HG02970 (cell line): ENCODE measurements around the gene ABL1.

Source experiments
- ATAC-seq: cut with Tn5 transposase; IDR thresholded peaks from one replicate; pipeline ENCODE4 v1.9.1; 2021; ENCODE audit warnings: mild to moderate bottlenecking, moderate library complexity, moderate number of reproducible peaks; ENCODE audit not compliant: unreplicated experiment, low FRiP score

ABL1 gene

DNA sequence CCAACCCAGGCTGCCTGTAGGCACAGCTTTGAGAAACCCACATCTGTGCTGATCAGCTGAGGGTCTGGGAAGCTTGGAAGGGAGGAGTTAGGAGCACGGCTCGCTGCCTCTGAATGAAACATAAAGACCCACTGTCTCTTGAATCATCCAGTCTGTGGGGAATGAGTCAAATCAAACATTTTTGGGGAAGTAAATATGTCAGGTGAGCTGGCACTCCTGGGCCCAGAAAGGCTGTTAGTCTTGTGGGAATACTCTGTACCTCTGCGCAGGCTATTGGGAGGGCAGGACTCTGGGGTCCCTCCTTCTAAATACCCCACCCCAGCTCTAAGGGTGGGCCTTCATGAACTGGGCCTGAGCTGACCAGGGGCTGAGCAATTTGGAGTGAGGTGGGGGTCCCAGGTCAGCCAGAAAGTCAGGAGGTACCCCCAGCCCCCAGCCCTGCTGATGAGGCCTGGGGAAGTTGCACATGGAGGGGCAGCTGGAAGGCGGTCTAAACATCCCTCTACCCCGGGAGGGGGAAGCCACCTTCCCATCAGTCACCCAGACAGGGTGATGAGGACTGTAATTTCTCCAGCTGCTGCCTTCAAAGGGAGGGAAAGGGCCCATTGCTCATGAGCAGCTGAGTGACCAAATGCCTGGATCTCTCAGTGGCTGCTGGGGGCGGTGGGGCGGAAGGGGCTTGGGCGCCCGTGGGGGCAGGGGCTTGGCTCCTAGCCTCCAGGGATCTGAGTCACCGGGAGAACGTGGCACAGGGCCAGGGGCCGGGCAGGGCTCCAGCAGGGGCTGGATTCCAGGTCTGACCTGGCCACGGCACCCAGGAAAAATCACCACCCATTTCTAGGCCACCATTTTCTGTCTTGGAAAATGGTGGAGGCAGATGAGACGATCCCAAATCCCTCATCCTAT lies 93.2 kb downstream of the ABL1 start:
- no peak for ATAC-seq

DNA sequence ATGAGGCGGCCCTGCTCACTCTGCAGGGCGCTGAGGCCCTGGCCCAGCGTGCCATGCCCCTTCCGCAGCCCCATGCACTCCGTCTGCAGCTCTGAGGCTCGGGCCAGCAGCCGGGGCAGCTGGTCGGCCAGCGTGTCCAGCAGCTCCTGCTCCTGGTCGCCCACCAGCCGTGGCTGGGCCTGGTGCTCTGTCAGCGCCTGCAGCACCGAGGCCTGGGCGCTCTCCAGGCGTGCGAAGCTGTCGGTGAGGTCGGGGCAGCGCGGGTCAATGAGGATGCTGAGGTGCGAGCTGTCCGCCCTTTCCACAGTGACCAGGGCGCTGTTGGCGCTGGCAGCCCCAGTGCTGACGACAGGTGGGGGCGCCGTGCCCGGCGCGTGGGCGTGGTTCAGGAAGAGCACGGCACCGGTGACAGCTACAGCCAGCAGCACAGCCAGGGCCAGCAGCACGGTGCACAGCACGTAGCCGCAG lies 94.6 kb downstream of the ABL1 start:
- ATAC-seq: no peak

DNA sequence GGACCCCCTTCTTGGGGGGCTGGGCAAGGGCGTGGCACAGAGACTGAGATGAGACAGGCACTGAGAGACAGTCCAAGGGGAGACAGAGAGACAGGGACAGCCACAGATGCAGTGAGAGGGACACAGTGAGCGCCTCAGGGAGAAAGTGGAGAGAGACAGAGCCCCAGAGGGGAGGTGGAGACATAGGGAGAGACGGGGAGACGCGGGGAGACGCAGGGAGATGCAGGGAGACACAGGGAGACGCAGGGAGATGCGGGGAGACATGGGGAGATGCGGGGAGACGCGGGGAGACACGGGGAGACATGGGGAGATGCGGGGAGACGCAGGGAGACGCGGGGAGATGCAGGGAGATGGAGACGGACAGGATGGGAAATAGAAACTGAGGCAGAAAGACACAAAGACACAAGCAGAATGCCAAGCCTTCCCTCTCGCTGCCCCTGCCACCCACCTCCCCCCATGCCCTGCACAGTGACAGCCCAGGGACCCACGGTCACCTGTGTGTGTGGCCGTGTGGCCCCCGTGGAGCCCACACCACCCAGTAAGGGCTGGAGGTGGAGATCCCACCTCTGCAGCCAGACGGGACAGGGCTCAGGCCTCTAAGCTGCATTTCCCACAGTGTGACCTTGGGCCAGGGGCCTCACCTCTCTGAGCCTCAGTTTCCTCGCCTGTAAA lies 95.2 kb downstream of the ABL1 start:
- no peak for ATAC-seq

DNA sequence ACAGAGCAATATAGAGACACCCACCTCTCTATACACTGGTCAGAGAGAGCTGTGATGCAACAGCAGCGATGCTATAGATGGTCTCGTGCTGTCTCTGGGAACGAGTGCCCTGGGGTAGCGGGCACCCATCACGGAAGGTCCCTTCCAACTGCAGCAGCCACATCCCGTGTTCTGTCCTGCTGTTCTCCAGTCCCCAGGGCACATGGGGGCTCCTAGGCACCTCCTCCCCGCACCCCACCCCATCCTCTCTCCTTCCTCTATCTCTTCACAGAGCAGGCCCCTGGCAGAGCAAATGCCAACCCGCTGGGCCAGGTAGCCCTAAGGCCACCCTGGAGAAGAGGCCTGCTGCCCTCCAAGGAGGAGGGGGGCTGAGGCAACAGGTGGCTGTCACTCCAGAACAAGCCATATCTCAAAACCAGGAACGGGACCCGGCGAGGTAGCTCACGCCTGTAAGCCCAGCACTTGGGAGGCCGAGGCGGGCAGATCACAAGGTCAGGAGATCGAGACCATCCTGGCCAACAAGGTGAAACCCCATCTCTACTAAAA lies 95.8 kb downstream of the ABL1 start:
- no peak for ATAC-seq

DNA sequence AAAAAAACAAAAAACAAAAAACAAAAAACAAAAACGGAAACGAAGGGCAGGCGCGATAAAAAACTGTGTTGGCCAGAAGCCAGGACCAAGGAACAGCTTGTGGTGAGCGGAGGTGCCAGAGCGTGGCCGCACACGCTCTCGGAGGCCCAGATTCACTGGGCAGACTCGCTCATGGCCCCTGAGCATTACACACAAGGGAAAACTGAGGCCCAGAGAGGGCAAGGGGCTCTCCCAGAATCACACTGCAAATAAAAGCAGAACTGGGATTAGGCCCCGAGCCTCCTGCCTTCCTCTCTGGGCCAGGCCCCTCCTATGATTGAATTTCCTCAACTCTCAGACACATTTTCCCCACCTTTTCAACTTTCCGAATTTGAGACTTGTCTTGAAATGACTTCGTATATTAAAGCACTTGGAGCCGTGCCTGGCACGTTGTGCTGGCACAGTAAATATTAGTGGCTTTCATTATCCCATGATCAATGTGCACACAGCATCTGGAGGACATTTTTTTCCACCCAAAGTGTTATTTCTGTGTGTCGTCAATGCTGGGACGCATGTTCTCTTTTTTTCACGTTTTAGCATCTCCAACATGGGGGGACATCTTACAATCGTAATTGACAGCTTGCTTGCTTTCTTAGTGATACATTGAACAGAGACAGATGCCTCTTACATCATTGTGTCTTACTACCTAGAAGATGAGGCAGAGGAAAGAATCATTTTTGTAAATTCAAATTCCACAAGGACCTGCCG lies 96.6 kb downstream of the ABL1 start:
- no peak for ATAC-seq

- no peak for ATAC-seq
Observed at GRCh38 chr9:130932255-130933079, 97.4 kb downstream of the ABL1 start.

DNA sequence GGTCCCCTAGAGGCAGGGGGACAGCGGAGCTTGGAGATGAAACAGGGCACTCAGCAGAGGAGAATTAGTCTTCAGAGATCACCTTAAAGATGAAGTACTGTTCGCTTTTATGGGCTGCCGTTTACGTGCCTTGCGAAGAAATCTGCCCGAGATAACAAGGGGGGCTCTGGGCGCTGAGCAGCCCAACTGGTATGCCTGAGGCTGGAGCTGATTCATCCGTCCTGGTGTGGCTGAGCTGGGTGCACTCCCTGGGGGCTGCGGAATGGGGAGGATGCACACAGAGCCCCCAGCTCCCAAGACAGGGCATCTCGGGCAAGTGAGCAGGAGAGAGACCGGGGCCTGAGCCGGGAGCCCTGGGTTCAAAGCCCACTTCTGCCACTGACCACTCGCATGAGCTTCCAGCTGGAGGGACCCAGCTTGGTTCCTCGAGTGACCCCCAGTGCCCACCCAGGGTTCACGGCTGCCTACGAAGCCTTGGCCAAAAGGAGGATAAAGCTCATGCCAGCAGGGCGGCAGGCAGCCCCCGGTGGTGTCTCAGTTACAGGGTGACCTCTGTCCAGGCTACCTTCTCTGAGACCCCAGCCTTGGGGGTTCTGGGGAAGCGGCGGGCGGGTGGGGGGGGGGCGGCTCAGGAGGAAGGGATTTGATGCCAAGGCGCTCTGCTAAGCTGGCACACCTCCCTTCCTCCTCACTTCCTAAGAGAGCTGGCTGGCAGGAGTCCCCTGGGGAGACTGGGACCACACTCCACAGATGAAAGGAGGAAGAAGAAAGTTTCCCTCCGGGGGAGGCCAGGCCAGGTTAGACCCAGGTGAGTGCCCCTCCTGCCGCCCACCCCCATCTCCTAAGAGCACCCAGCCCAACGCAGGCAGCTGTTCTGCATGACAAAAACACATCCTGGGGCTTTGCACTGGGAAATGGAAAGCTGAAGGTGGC lies 98.3 kb downstream of the ABL1 start:
- no peak for ATAC-seq

DNA sequence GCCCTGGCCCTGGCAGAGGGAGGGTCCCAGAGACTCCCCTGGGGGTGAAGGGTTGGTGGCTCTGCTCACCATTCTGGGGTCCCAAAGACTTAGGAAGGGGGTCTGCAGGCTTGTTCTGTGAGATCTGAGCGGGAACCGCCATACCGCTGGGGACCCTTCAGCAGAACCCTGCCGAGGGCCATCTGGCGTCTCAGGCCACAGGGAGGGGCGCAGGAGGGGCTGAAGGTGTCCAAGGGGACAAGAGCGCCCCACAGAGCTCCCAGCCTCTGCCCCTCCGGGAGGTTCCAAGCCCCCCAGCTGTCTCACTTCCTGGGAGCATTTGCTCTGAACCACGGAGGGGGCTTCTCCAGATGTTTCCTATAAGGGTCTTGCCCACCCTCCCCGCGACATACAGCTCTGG lies 99.2 kb downstream of the ABL1 start:
- ATAC-seq: no peak

- ATAC-seq: no peak
Observed at GRCh38 chr9:130934702-130935647, 99.9 kb downstream of the ABL1 start.

DNA sequence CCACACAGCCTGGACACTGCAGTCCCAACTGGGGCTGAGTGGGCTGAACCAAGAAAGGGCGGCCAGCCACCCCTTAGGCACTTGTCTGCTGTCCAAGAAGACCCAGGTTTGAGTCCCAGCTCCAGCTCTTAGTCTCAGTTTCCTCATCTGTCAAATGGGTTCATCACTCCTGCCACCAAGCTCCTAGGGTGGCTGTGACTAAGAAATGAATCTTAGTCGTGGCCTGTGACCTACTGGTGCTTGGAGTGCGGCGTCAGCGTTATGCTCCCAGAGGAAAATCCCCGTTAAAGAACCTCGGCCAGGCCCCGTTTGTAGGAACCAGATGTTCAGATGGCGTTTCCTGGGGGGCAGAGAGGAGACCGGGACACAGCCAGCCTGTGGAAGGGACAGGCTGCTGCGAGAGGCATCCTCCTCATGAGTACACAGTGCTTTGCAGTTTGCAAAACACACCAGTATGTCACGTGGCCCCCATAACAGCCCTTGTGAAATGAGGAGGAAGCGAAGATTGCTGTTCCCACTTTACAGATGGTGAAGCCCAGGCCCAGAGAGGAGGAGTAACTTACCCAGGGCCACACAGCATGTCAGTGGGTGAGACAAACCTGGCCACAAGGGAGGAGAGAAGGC lies 100.7 kb downstream of the ABL1 start:
- ATAC-seq: no peak

DNA sequence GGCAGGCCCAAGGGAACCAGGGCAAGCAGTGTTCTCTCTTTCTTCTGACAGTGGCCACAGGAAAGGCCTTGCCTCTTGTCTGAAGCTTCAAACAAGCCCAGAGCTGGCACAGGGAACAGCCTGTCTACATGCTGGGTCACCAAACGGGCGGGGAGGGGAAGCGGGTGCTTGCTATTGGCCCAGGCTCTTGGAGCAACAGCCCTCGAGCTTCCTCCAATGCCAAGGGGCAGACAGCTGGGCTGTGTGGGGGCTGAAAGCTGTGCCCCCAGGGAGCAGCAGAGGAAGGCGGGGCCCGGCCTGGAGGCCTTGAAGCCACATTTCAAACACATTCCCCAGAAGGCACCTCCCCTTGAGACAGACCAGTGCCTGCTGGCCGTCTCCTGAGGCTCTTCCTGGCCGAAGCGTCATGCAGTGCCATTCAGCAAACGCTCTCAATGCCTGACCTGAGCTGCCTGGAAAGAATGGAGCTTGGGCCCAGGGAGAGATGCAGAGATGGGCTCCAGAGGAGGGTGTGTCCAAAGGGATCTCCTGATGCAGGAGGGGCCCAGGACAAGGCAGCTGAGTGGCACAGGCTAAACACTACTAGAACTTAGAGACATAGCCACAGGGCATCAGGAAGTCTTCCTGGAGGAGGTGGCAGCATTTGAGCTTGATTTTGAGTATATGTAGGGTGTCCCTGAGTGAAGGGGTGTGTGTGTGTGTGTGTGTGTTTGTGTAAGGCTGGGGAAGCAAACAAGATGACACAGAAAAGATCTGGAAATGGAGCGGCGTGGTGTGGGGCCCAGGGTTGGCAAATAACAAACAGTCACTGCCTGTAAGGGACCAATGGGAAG lies 101.4 kb downstream of the ABL1 start:
- ATAC-seq: no peak
